GM18511 (cell line): ENCODE results near the gene FHIT.

Experiments used
- ATAC-seq: cut with Tn5 transposase; IDR thresholded peaks from one replicate; pipeline ENCODE4 v1.9.1; 2021; ENCODE audit warnings: mild to moderate bottlenecking, moderate library complexity; ENCODE audit not compliant: unreplicated experiment

FHIT gene

GRCh38 chr3:59727902-59728586 lies 1523.2 kb downstream of the FHIT start:
- no peak for ATAC-seq

DNA sequence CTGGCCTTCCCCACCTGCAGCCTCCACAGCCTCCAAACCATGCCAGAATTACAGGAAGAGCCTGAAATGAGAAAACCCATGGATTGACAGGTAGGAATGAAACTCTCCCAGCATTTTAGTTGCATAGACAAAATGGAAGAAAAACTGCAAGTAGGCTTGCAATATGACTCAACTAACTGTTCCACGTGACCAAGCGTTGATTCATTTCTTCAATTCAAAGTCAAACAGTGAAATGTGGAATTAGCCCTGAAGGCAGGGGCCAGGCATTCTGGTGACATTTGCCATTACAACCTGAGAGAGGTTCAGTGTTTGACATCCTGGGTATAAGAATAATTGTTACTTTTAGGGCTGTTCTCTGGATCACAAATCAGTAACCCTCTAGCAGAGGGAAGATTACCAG lies 1525.0 kb downstream of the FHIT start:
- no peak for ATAC-seq

DNA sequence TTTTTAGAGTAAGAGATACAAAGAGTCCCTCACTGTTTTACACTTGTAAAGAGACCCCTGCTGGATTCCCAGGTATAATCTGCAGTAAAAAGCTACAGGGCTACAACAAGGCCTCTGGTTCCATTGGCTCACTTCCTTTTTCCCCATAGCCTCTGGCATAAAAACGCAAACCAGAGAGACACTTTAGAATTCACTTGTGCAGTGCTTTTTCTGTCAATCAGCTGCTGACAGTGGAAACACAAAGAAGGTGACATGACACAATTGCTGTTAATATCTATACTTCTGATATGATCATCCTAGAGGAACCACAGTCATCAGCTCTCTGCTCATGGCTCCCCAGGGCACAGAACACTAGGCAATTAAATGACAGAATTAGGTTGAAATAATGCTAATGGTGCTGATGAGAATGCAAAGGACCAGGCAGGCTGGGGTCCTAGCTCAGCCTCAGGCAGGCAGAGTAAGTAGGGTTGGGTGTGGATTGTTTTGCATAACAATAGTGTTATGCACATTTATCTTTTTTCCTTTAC lies 1533.5 kb downstream of the FHIT start:
- no peak for ATAC-seq

DNA sequence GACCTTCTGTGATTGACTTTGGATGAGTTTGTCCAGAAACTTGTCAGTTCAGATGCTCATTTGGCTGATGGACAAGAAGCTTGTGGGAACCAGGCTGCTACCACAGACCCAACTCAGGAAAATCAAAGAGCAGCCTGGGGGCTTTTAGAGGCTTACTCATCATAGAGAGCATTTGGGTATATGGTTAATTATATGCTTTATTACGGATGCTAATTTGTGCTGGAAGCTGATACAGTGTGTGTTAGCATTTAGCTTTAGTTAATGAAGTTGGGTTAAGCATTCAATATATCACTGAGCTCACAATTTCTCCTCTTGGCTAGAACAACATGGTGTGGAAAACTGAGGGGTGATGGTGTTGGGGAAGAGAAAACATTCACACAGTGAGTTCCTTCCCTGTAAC lies 1537.2 kb downstream of the FHIT start:
- ATAC-seq = no peak

GRCh38 chr3:59710554-59710953 lies 1540.7 kb downstream of the FHIT start:
- no peak for ATAC-seq

GRCh38 chr3:59709702-59710553 lies 1541.3 kb downstream of the FHIT start:
- ATAC-seq = no peak

GRCh38 chr3:59708202-59708601 lies 1543.0 kb downstream of the FHIT start:
- no peak for ATAC-seq

DNA sequence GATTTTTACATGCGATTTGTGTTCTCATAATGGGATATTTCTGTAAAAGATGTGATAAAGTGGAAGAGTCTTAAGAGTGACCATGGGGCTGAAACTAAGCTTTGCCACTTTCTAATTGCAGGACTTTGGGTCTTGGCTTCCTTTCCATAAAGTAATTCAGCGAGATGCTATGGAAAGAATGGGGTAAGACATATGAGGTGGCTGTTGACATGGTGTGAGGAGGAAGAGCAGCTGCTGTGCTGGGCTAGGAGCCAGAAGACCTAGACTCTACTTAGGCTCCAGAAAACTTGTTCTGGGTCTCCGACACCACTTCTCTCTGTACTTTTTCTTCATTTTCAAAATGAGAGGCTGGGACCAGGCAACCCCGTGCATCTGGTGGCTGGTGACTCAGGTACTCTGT lies 1547.0 kb downstream of the FHIT start:
- ATAC-seq = no peak

GRCh38 chr3:59699648-59700320 lies 1551.5 kb downstream of the FHIT start:
- ATAC-seq = no peak
